Ishikawa (cell line): ENCODE measurements around the gene FBLN5.

Experiments used
- CEBPB ChIP-seq: IDR thresholded peaks from 2 replicates; pipeline ENCODE4 v1.6.1; 2012
- CREB1 ChIP-seq: IDR thresholded peaks from 2 replicates; pipeline ENCODE4 v1.6.1; 2012; ENCODE audit warnings: low read depth
- EGR1 ChIP-seq: IDR thresholded peaks from 2 replicates; pipeline ENCODE4 v1.6.1; 2012
- EP300 ChIP-seq: IDR thresholded peaks from 2 replicates; pipeline ENCODE4 v1.6.1; 2012; ENCODE audit warnings: borderline replicate concordance
- FOXM1 ChIP-seq: IDR thresholded peaks from 2 replicates; pipeline ENCODE4 v1.6.1; 2012; ENCODE audit warnings: low read depth, borderline replicate concordance
- NFIC ChIP-seq: IDR thresholded peaks from 2 replicates; pipeline ENCODE4 v1.6.1; 2012
- RAD21 ChIP-seq: IDR thresholded peaks from 2 replicates; pipeline ENCODE4 v1.6.1; 2012; ENCODE audit warnings: low read depth
- TAF1 ChIP-seq: IDR thresholded peaks from 2 replicates; pipeline ENCODE4 v1.6.1; 2012; ENCODE audit warnings: low read depth, mild to moderate bottlenecking
- TCF12 ChIP-seq: IDR thresholded peaks from 2 replicates; pipeline ENCODE4 v1.6.1; 2012; ENCODE audit warnings: low read depth
- TEAD4 ChIP-seq: IDR thresholded peaks from 2 replicates; pipeline ENCODE4 v1.6.1; 2012
- YY1 ChIP-seq: IDR thresholded peaks from 2 replicates; pipeline ENCODE4 v1.6.1; 2012; ENCODE audit warnings: low read depth
- ZBTB7A ChIP-seq: IDR thresholded peaks from 2 replicates; pipeline ENCODE4 v1.6.1; 2012; ENCODE audit warnings: low read depth
- TF ChIP-seq, protein P1 (sequence below): IDR thresholded peaks from 2 replicates; pipeline ENCODE4 v1.6.1; 2012; ENCODE audit warnings: low read depth, mild to moderate bottlenecking
- TF ChIP-seq, protein P2 (sequence below): IDR thresholded peaks from 2 replicates; pipeline ENCODE4 v1.6.1; 2012
- TF ChIP-seq, protein P3 (sequence below): IDR thresholded peaks from 2 replicates; pipeline ENCODE4 v1.6.1; 2012

The FBLN5 gene

GRCh38 chr14:91925727-91926121 lies 21.8 kb downstream of the FBLN5 start:
- TF ChIP-seq CEBPB (no peak), FOXM1 (no peak)

DNA sequence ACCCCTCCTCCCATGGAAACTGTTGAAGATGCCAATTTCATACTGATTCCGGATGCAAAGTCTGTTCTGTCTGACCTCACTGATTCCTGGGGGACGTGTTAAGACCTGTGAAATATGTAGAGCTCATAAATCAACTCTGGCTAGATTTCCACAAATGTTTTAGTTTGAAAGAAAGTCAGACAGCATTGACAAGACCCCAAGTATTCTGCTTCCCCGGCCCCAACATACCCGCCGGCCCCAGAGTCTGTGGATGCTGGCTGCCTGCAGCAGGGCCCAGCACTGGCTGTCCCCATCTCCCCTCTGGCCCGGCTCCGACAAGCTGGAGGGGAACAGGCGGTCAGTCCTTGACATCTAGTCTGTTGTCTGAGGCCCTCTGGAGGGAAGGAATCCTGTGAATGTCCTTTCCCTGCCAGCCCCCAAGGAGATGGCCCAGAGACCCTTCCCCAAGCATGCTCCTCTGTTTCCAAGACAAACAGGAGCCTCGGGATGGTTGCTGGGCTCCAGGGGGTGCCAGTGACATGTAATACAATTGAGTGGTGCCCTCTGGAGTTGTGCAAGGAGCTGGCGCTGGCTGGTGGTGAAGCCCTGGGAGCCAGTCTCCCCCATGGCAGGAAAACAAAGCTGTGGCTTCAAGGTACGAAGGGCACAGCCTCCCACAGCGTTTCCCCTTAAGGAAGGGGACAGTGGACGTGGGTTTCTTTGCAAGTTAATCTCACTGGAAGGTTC lies 22.3 kb downstream of the FBLN5 start:
- TF ChIP-seq NFIC (no peak), CEBPB (no peak), ZBTB7A (no peak), EGR1 (no peak), TCF12 (no peak), FOXM1 (no peak), YY1 (no peak), TEAD4 (no peak), RAD21 (no peak), TAF1 (no peak), CREB1 (no peak)
- TF ChIP-seq, protein P1, sequence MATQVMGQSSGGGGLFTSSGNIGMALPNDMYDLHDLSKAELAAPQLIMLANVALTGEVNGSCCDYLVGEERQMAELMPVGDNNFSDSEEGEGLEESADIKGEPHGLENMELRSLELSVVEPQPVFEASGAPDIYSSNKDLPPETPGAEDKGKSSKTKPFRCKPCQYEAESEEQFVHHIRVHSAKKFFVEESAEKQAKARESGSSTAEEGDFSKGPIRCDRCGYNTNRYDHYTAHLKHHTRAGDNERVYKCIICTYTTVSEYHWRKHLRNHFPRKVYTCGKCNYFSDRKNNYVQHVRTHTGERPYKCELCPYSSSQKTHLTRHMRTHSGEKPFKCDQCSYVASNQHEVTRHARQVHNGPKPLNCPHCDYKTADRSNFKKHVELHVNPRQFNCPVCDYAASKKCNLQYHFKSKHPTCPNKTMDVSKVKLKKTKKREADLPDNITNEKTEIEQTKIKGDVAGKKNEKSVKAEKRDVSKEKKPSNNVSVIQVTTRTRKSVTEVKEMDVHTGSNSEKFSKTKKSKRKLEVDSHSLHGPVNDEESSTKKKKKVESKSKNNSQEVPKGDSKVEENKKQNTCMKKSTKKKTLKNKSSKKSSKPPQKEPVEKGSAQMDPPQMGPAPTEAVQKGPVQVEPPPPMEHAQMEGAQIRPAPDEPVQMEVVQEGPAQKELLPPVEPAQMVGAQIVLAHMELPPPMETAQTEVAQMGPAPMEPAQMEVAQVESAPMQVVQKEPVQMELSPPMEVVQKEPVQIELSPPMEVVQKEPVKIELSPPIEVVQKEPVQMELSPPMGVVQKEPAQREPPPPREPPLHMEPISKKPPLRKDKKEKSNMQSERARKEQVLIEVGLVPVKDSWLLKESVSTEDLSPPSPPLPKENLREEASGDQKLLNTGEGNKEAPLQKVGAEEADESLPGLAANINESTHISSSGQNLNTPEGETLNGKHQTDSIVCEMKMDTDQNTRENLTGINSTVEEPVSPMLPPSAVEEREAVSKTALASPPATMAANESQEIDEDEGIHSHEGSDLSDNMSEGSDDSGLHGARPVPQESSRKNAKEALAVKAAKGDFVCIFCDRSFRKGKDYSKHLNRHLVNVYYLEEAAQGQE: no peak
- TF ChIP-seq, protein P2, sequence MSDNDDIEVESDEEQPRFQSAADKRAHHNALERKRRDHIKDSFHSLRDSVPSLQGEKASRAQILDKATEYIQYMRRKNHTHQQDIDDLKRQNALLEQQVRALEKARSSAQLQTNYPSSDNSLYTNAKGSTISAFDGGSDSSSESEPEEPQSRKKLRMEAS: no peak
- TF ChIP-seq, protein P3, sequence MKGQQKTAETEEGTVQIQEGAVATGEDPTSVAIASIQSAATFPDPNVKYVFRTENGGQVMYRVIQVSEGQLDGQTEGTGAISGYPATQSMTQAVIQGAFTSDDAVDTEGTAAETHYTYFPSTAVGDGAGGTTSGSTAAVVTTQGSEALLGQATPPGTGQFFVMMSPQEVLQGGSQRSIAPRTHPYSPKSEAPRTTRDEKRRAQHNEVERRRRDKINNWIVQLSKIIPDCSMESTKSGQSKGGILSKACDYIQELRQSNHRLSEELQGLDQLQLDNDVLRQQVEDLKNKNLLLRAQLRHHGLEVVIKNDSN: no peak

GRCh38 chr14:91920526-91920925 lies 27.0 kb downstream of the FBLN5 start:
- no peak for TF ChIP-seq CEBPB
- TF ChIP-seq TEAD4: no peak
- no peak for TF ChIP-seq TAF1

- TF ChIP-seq NFIC (no peak), FOXM1 (no peak), ZBTB7A (no peak), RAD21 (no peak), CREB1 (no peak), EP300 (no peak), EGR1 (no peak), TAF1 (no peak), YY1 (no peak), TCF12 (no peak), TEAD4 (no peak), CEBPB (no peak)
- TF ChIP-seq, protein P3: no peak
- TF ChIP-seq, protein P2: no peak
- TF ChIP-seq, protein P1: no peak
Measured at GRCh38 chr14:91919814-91920213, 27.7 kb downstream of the FBLN5 start.

GRCh38 chr14:91918186-91918883 lies 29.2 kb downstream of the FBLN5 start:
- TF ChIP-seq ZBTB7A (no peak), TCF12 (no peak), YY1 (no peak), CREB1 (no peak), EGR1 (no peak), CEBPB (no peak), EP300 (no peak)
- TF ChIP-seq, protein P3: no peak
